ENCODE results near the gene CDON.
"Not testable (repeated sequence)": the region's sequence is repeated elsewhere in the genome, so short reads cannot be mapped to it uniquely, and the experiment has no call there.

Gene CDON

GRCh38 chr11:126049159-126049558 is 13.5 kb downstream of the CDON start:
- no peak for DNase-seq (ENCODE audit: low read depth in 4 of 4, low spot score in 1 of 4)

- no peak for DNase-seq (ENCODE audit: low read depth in 4 of 4, low spot score in 1 of 4)
These were observed 14.5 kb downstream of the CDON start for GRCh38 chr11:126048197-126048596.

- DNase-seq (ENCODE audit: low read depth in 4 of 4, low spot score in 1 of 4): no peak
These were observed 16.0 kb downstream of the CDON start for GRCh38 chr11:126046570-126047195.

DNA sequence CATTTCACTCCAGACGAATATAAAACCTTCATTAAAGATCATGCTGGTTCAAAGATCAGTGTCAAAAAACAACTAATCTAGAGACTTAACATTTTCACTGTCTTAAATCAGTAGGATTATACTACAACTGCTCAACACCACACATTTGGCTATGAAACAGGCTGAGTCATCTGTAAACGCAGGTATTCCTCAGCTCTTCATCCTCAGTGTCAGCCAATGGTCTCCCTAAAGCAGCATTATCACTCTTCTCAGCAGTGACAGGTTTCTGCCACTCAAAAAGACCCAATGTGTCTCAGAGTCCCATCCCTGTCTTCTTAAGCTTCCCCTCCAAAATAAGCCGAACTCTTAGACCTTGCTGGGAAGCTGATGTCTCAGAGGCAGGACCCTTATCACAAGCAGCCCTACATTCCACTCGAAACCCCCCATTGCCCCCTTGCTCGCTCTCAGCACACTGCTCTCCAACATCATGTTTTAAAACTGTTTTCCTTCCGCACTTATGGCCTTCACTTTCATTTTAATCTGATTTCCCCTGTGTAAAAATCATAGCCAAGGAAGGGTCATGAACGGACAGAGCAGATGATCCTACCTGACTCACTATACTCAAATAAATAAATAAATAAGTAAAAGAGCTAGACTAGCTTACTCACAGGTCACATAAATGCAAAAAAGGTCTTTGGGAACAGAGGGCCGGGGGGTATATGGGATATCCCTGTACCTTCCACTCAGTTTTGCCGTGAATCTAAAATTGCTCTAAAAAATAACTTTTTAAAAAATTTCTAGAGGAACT is 23.0 kb downstream of the CDON start:
- no peak for DNase-seq (ENCODE audit: low read depth in 4 of 4, low spot score in 1 of 4)

DNA sequence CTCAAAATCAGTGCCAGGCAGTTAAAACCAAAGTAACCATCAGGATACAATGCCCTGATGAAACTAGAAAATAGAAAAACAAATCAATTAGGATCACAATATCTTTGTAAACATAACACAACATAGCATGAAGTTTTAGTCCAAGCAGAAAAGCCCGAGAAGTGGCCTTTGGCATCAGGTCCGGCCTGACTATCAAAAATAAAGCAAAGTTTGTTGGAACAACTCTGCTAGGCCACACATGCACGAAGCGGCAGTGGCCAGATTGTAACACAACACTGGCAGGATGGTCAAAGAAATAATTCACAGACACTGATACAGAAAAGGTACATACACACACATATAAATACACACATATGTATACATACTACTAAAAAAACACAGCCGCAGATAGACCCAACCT is 26.9 kb downstream of the CDON start:
- no peak for DNase-seq (ENCODE audit: low read depth in 4 of 4, low spot score in 1 of 4)

DNA sequence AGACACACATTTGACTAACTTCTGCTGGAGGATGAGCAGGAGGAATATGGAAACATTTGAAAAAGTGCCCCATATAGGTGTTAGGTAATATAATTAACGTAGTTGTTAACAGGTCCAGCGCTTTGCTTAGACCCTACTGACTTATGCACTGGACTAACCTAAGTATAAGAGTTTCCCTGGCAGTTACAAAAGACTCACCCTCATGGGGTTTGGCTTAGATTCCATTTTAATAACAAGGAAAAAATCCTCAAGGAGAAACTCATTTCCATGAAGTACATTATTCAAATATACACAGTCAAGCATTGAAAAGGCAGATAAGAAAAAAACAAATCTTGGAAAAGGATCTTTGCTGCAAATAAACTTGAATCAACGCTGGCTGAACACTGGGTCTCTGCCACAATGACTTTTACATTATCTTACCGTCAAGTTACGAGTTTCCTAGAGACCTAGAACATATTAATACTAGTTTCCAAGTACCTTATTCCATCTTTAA is 27.7 kb downstream of the CDON start:
- DNase-seq (ENCODE audit: low read depth in 4 of 4, low spot score in 1 of 4): no peak

DNA sequence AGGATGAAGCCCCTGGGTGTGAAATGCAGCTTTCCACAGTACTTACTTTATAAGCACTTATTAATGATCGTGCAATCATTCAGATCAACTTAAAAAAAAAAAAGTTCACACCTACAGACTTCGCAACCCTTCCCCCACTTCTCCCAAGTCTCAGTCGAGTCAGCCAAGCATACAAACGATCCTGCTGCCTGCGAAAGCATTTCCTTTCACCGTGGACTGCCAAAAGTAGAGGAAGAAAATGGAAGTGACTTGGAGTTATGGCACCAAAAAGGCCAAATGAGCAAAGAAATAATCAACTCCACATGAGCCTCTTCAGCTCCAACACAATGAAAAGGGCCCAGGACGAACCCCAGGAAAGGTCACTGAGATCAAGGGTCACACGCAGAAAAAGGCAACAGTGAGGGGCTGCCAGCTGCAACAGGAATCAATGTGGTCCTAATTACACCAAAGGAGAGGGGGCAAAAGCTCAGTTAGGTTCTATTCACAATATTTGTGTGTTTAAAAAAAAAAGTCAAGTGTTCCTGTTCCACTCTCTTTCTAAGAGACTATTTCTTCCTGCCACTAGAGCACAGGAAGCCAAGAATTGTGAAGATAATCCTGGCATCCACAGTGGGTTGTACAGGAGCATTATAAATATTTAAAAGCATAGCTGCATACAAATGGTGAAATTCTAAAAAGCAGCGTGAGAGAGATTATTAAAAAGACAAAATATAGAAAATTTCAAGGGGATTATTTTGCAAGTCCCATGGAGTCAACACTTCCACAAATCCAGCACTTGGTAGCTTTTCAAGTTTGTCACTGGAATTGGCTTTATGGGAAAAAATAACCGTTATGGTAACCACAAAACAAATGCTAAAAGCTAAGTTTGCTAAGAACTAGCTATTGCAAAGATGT is 28.4 kb downstream of the CDON start:
- no peak for DNase-seq (ENCODE audit: low read depth in 4 of 4, low spot score in 1 of 4)

- no peak for DNase-seq (ENCODE audit: low read depth in 4 of 4, low spot score in 1 of 4)
These were observed 30.3 kb downstream of the CDON start for GRCh38 chr11:126032375-126032774.

GRCh38 chr11:126029805-126030204 is 32.9 kb downstream of the CDON start:
- DNase-seq (ENCODE audit: low read depth in 4 of 4, low spot score in 1 of 4): no peak

DNA sequence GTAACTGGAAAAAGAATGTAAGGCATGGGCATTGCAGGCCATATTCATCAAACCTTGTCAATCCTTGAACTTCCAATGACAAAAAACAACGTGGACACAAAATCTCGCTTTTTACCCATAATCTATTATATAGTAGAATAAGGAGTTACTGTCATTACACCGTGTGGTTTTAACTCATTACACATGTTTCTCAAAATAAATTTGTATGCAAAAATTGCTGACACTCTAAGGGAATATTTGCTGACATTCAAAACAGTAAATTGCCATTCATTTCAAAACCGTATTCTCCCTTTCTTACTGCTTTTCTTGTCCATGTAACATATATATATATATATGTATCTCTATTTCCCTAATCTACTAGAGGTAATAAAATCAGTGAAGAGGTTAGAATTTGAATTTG is 33.4 kb downstream of the CDON start:
- DNase-seq (ENCODE audit: low read depth in 4 of 4, low spot score in 1 of 4): no peak

GRCh38 chr11:126028534-126028933 is 34.1 kb downstream of the CDON start:
- not testable (repeated sequence) for DNase-seq (ENCODE audit: low read depth in 4 of 4, low spot score in 1 of 4)

DNA sequence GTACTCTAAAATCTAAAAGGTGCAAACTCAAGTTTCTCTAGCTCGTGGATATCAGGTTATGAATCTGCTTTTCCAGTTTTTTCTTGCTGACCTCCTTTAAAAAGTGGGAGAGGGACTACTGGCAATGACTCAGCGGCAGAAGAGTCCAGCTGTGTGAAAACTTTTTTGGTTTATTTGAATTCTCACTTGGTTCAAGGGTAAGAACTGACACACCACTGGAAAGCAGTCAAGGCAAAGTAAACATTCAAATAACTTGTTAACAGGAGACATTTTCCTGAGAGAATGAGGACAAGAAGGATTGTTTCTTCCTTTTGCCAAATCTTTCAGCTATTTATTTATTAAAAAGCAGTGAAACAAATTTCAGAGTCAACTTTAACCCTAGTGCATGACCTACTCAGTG is 36.1 kb downstream of the CDON start:
- no peak for DNase-seq (ENCODE audit: low read depth in 4 of 4, low spot score in 1 of 4)

- DNase-seq (ENCODE audit: low read depth in 4 of 4, low spot score in 1 of 4): no peak
These were observed 36.8 kb downstream of the CDON start for GRCh38 chr11:126025822-126026221.

GRCh38 chr11:126024123-126024522 is 38.5 kb downstream of the CDON start:
- DNase-seq (ENCODE audit: low read depth in 4 of 4, low spot score in 1 of 4): no peak

DNA sequence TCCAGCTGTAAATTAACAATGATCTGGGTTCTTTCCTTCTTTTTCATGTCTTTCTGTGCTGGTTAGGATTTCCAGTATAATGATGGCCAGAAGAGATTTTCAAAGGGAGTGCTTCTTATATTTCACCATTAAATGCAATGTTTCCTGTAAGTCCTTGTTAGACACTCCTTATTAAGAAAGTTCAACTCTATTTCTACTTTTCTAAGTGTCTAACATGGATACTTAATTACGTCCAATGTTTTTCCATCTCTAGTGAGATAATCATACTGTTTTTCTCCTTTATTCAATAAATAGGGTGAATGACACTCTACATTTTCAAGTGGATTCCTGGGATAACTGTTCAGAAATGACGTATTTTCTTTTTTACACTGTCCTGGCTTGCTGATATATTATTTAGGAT is 49.8 kb downstream of the CDON start:
- no peak for DNase-seq (ENCODE audit: low read depth in 4 of 4, low spot score in 1 of 4)

- DNase-seq (ENCODE audit: low read depth in 4 of 4, low spot score in 1 of 4): no peak
These were observed 50.9 kb downstream of the CDON start for GRCh38 chr11:126011754-126012153.

- no peak for DNase-seq (ENCODE audit: low read depth in 4 of 4, low spot score in 1 of 4)
These were observed 51.4 kb downstream of the CDON start for GRCh38 chr11:126011265-126011664.

DNA sequence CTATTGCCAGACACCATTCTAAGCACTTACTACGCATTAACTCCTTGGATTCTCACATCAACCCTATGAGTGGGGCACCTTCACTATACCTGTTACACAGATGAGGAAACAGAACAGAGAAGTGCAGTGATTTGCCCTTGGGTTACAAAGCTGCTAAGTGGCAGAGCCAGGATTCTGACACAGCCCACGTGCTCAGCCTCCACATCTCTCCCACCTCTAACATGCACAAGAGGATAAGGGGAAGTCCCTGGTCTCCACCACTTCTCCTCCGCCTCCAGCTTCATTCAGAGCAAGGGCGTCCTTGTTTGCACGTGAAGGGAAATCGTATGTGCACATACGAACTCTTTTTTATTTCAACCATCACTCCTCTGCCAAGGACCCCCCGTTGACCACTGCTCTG is 53.7 kb downstream of the CDON start:
- DNase-seq (ENCODE audit: low read depth in 4 of 4, low spot score in 1 of 4): no peak

GRCh38 chr11:126007238-126007637 is 55.4 kb downstream of the CDON start:
- no peak for DNase-seq (ENCODE audit: low read depth in 4 of 4, low spot score in 1 of 4)

DNA sequence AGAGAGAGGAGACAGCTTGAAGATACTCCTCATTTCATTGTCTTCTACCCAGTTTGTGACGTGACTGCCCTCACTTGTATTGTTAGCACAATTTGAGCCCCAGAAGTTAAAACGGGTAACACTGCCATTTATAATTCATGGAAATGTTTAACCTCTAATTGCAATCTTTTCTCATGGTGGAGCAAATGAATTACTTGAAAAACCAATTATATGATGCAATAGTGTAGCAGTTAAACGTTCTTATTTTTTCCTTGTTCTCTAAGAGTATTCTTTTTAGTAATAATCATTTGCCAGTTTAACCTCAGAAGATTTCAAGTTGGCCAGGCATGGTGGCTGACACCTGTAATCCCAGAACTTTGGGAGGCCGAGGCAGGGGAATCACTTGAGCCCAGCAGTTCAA is 56.6 kb downstream of the CDON start:
- no peak for DNase-seq (ENCODE audit: low read depth in 4 of 4, low spot score in 1 of 4)

DNA sequence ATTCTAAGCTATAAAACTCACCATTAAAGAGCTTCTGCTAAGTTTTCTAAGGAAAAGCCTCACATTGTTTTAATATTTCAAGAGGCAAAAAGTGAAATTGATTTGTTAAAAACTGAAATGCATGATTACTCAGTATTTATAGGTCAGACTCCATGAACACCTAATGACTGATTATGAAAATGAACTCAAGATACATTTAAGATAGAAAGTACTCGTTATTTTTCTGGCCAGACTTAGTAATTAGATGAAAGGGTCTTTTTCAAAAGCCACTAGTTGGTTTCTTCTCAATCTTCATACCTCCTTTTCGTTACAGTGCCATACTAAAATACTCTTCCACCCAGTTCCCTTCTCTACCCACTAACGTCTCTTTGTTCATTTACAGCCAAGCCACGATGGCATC is 60.5 kb downstream of the CDON start:
- no peak for DNase-seq (ENCODE audit: low read depth in 4 of 4, low spot score in 1 of 4)

Data from stimulated activated CD4-positive, alpha-beta T cell treated with anti-CD3 and anti-CD28 coated beads, Interleukin-1b, Interleukin-23, amount 100 ng/mL, for 24 hours (primary cell).